PC-9 (cell line): ENCODE results near the gene ZNF581. TPM values are rescaled to one million over a fixed set of nuclear protein-coding genes. Genes with fewer than 3 reads are reported as not detected.
A peak's percentile ranks its signal among the peaks of the same experiment; 100 is the strongest.

ENCODE experiments used
- BruUV-seq: library from RNA; stranded (reverse); fragments of 400-500 nt; replicated peaks from 2 replicates; lab custom pipeline; 2021; lab: Mats Ljungman, UMichigan
- CTCF ChIA-PET: fragments of 300-600 bp; sonication (Branson Sonifier 250); formaldehyde crosslinking; loops from one replicate; lab custom pipeline; 2022; ENCODE audit warnings: antibody characterized with exemption; lab: Charles Lee
- POLR2A ChIA-PET: fragments of 300-600 bp; sonication (Branson Sonifier 250); formaldehyde crosslinking; loops from one replicate; lab custom pipeline; 2022; ENCODE audit warnings: antibody characterized with exemption; ENCODE audit not compliant: unreplicated experiment; lab: Charles Lee
- DNase-seq, 2 experiments: peaks; one replicate each; pipeline versions ENCODE4 v3.0.0 to v3.0.0-alpha.2; 2015 to 2022; ENCODE audit warnings: mixed read lengths in 1 of 2
- H2AFZ ChIP-seq: fragments of 200-600 bp; sonication (generic); 2 replicates; pipeline ENCODE4 v1.8.1; 2017; ENCODE audit warnings: antibody characterized with exemption
- H3F3A ChIP-seq: fragments of 200-600 bp; sonication (generic); 2 replicates; pipeline ENCODE4 v1.8.1; 2017; ENCODE audit warnings: antibody characterized with exemption, mild to moderate bottlenecking, low read depth; ENCODE audit not compliant: insufficient read depth
- H3K27ac ChIP-seq: fragments of 200-600 bp; sonication (generic); 2 replicates; pipeline ENCODE4 v1.6.1; 2016; ENCODE audit warnings: mixed run types
- H3K27me3 ChIP-seq: fragments of 200-600 bp; sonication (generic); 2 replicates; pipeline ENCODE4 v1.6.1; 2016; ENCODE audit warnings: low read depth, mixed run types; ENCODE audit not compliant: insufficient read depth
- H3K36me3 ChIP-seq: fragments of 200-600 bp; sonication (generic); 2 replicates; pipeline ENCODE4 v1.6.1; 2016; ENCODE audit warnings: low read depth, mixed run types
- H3K4me1 ChIP-seq: fragments of 200-600 bp; sonication (generic); replicated peaks from 2 replicates; pipeline ENCODE4 v1.6.1; 2016; ENCODE audit warnings: mixed run types; ENCODE audit not compliant: insufficient read depth
- H3K4me2 ChIP-seq: fragments of 200-600 bp; sonication (generic); 2 replicates; pipeline ENCODE4 v1.6.1; 2017; ENCODE audit warnings: mixed run types
- H3K4me3 ChIP-seq: fragments of 200-600 bp; sonication (generic); 2 replicates; pipeline ENCODE4 v1.6.1; 2016; ENCODE audit warnings: mixed run types
- H3K79me2 ChIP-seq: fragments of 200-600 bp; sonication (generic); 2 replicates; pipeline ENCODE4 v1.6.1; 2017; ENCODE audit warnings: low read depth, mixed run types
- H3K9me2 ChIP-seq: fragments of 200-600 bp; sonication (generic); 2 replicates; pipeline ENCODE4 v1.8.1; 2017; ENCODE audit warnings: mild to moderate bottlenecking; ENCODE audit not compliant: insufficient read depth
- H3K9me3 ChIP-seq: fragments of 200-600 bp; sonication (generic); 2 replicates; pipeline ENCODE4 v1.8.1; 2016; ENCODE audit warnings: low read depth; ENCODE audit not compliant: insufficient read depth
- H4K20me1 ChIP-seq: fragments of 200-600 bp; sonication (generic); 2 replicates; pipeline ENCODE4 v1.8.1; 2017; ENCODE audit not compliant: insufficient read depth
- EZH2 ChIP-seq: fragments of 200-600 bp; sonication (generic); IDR thresholded peaks from 2 replicates; pipeline ENCODE4 v1.8.0; 2017; ENCODE audit warnings: antibody characterized with exemption, low read depth
- intact Hi-C: fragments of 100-400 bp; cut with micrococcal nuclease; formaldehyde crosslinking; loops from one replicate; pipeline ENCODE4 v1.10.0; 2022; ENCODE audit not compliant: unreplicated experiment
- total RNA-seq: library from RNA; stranded (reverse); gene quantifications from 2 replicates; pipeline ENCODE4 v1.2.3, GENCODE V29; 2021
- TF ChIP-seq, protein P1 (sequence below): fragments of 200-600 bp; sonication (generic); conservative IDR thresholded peaks from 2 replicates; pipeline ENCODE4 v1.6.1; 2017; ENCODE audit warnings: mixed run types, antibody characterized with exemption, mild to moderate bottlenecking, moderate library complexity

The ZNF581 gene
- total RNA-seq, 1 experiment from 2014 or later = 53.5 TPM

GRCh38 chr19:55605207-55605636, 38.2 kb upstream of the ZNF581 start:
- peak; percentile 93 to 100 for DNase-seq
- BruUV-seq = no TSS peak
- CTCF ChIA-PET = interaction anchor here (0.6 to 0.7 kb wide), 3 partner anchors 22 to 1125 kb away, joined by 3 to 4 read pairs (median 3); no protein-coding TSS in a partner anchor
- Histone ChIP-seq H2AFZ (peak overlapping the region; percentile 71), H3K36me3 (peaks cover 12% of the 10 kb centered on the region; the same call in 1 of the 2 replicates), H3K9me2 (no peaks in the 10 kb centered on the region), H3K79me2 (peaks cover 51% of the 10 kb centered on the region), H3K4me1 (peaks cover 29% of the 10 kb centered on the region), H3F3A (peaks cover 46% of the 10 kb centered on the region), H3K27ac (peak overlapping the region; percentile 66), H3K9me3 (no peaks in the 10 kb centered on the region), H3K4me2 (peak overlapping the region; percentile 93), H4K20me1 (peaks cover 34% of the 10 kb centered on the region), H3K4me3 (peak overlapping the region; percentile 79), H3K27me3 (no peaks in the 10 kb centered on the region)
- no peak for TF ChIP-seq EZH2
- TF ChIP-seq, protein P1, sequence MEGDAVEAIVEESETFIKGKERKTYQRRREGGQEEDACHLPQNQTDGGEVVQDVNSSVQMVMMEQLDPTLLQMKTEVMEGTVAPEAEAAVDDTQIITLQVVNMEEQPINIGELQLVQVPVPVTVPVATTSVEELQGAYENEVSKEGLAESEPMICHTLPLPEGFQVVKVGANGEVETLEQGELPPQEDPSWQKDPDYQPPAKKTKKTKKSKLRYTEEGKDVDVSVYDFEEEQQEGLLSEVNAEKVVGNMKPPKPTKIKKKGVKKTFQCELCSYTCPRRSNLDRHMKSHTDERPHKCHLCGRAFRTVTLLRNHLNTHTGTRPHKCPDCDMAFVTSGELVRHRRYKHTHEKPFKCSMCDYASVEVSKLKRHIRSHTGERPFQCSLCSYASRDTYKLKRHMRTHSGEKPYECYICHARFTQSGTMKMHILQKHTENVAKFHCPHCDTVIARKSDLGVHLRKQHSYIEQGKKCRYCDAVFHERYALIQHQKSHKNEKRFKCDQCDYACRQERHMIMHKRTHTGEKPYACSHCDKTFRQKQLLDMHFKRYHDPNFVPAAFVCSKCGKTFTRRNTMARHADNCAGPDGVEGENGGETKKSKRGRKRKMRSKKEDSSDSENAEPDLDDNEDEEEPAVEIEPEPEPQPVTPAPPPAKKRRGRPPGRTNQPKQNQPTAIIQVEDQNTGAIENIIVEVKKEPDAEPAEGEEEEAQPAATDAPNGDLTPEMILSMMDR = no peak
- POLR2A ChIA-PET = interaction anchor here (0.5 to 1.1 kb wide), 7 partner anchors 11 to 1468 kb away, joined by 3 to 14 read pairs (median 5); partner anchors contain the start of genes CNOT3, HSPBP1, ISOC2 and ZNF628
- intact Hi-C loops = loop anchor here (1.0 to 2.0 kb wide), 4 partner anchors 18 to 128 kb away; partner anchors contain the start of genes ZNF628 and ZNF784

DNA sequence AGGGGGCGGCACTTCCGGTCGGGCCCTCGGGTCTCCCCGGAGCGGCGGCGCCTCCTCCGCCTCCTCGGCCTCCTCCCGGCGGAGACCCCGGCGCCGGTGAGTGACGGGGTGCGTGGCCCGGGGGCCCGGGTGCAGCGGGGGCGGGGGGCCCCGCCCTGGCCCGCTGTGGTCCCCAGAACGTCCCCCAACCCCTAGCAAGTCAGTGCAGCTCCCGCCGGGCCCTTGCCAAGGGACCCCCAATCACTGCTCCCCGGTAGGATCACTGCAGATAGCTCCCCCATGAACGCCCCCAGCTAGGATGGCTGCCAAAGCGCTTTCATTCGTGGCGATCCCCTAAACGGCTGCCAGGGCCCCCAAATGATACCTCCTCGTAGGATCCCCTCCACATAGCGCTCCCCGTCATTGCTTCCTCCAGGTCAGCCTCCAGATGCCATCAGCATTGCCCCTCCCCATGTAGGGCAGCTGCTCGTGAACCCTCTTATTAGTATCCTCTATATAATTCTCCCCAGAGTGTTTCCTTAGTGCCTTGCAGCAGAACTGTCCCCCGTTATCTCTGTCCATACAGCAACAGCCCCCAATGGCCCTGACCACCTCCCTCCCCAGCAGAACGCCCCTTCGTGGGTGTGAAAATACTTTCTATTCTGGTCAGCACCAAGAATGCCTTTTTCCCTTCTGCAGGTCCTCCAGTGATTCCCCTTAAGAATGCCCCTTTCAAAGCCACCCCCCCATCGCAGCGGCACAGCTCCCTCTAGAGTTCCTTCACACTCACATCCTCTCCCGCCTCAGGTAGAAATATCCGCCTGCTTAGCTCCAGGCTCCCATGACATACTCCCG, 37.6 kb upstream of the ZNF581 start, which contains the start of gene ZNF865:
ZNF865 (plus strand) TSS at position 11 of the 834 bp plus-strand sequence. CDS start 7,972 bp downstream, outside the sequence.
- Histone ChIP-seq H3K27me3 (no peaks in the 10 kb centered on the region), H3K4me1 (peaks cover 28% of the 10 kb centered on the region), H3K36me3 (peaks cover 12% of the 10 kb centered on the region; the same call in 1 of the 2 replicates), H3F3A (peaks cover 43% of the 10 kb centered on the region), H3K79me2 (peaks cover 53% of the 10 kb centered on the region), H3K27ac (peak within 1 kb of the TSS; percentile 66), H4K20me1 (peaks cover 39% of the 10 kb centered on the region), H3K9me2 (no peaks in the 10 kb centered on the region), H3K9me3 (no peaks in the 10 kb centered on the region), H3K4me3 (peak within 1 kb of the TSS; percentile 79), H3K4me2 (peak within 1 kb of the TSS; percentile 93), H2AFZ (peak within 1 kb of the TSS; percentile 71)
- CTCF ChIA-PET = interaction anchor here (0.6 to 1.9 kb wide), 8 partner anchors 19 to 349 kb away, joined by 3 to 14 read pairs (median 4); partner anchors contain the start of gene ZNF784
- intact Hi-C loops = loop anchor here (1.0 to 2.0 kb wide), 5 partner anchors 18 to 129 kb away; partner anchors contain the start of genes ZNF628 and ZNF784
- peak; percentile 79 to 83 for DNase-seq
- POLR2A ChIA-PET = interaction anchor here (0.5 to 1.1 kb wide), 11 partner anchors 11 to 1468 kb away, joined by 3 to 14 read pairs (median 5); partner anchors contain the start of genes CNOT3, HSPBP1, ISOC2 and ZNF628
- BruUV-seq = no TSS peak
- TF ChIP-seq EZH2 = no peak
- TF ChIP-seq, protein P1 = peak; percentile 82

DNA sequence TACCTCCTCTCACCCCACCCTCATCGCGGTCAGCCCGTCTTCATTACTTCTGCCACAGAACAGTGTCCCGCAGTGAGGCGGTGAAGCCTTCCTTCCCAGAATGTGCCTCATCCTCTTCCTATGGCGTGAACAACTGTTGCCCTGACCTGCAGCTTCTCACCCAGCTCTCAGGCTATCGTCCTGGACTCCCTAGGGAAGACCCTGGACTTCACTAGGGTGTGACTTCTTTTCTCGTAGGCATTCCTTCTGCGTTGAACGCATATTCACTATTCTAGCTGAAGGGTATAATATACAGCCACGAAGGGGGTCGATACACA, 37.0 kb upstream of the ZNF581 start:
- peak overlapping the region; percentile 79 for H3K4me3 ChIP-seq
- peaks cover 39% of the 10 kb centered on the region for H4K20me1 ChIP-seq
- TF ChIP-seq EZH2 = no peak
- TF ChIP-seq, protein P1 = peak; percentile 4; the same call in 1 of the 2 replicates
- H3K79me2 ChIP-seq = peaks cover 47% of the 10 kb centered on the region
- DNase-seq = no peak
- H3K9me3 ChIP-seq = no peaks in the 10 kb centered on the region
- no peak overlapping the region for H2AFZ ChIP-seq
- H3K4me2 ChIP-seq = peak overlapping the region; percentile 93
- H3K36me3 ChIP-seq = peaks cover 12% of the 10 kb centered on the region; the same call in 1 of the 2 replicates
- ChIA-PET POLR2A (interaction anchor here (0.6 kb wide), 5 partner anchors 18 to 447 kb away, joined by 3 to 11 read pairs (median 4); partner anchors contain the start of genes ISOC2 and ZNF784), CTCF (interaction anchor here (0.6 to 1.9 kb wide), 6 partner anchors 18 to 350 kb away, joined by 3 to 14 read pairs (median 4); partner anchors contain the start of gene ZNF784)
- H3K4me1 ChIP-seq = peaks cover 22% of the 10 kb centered on the region
- peaks cover 37% of the 10 kb centered on the region for H3F3A ChIP-seq
- H3K27me3 ChIP-seq = no peaks in the 10 kb centered on the region
- no peaks in the 10 kb centered on the region for H3K9me2 ChIP-seq
- intact Hi-C loops = loop anchor here (1.0 kb wide), 1 partner anchor 89 kb away; no protein-coding TSS in a partner anchor
- no peak overlapping the region for H3K27ac ChIP-seq
- BruUV-seq = TSS peak; percentile 28
